Activated naive CD8-positive, alpha-beta T cell treated with anti-CD3 and anti-CD28 coated beads, Interleukin-2, amount 10 ng/mL, durations not matched to agents 7 days and 5 days (primary cell): Measurements from ENCODE around the gene IER2. TPM values are rescaled to one million over a fixed set of nuclear protein-coding genes. Genes with fewer than 3 reads are reported as not detected.
"Not testable (repeated sequence)": the region's sequence is repeated elsewhere in the genome, so short reads cannot be mapped to it uniquely, and the experiment has no call there.

Experiments used
- ATAC-seq: fragments of 150-1000 bp; cut with Tn5 transposase; one replicate; pipeline ENCODE4 v1.10.0; 2021; ENCODE audit warnings: low read depth, moderate library complexity
- POLR2A ChIA-PET: fragments of 350-600 bp; sonication (Branson Sonifier 250); formaldehyde crosslinking; loops from one replicate; lab custom pipeline; 2021; ENCODE audit warnings: antibody characterized with exemption; lab: Charles Lee
- DNase-seq: peaks from one replicate; pipeline ENCODE4 v3.0.0; 2021
- H3K27ac Mint-ChIP-seq: one replicate; pipeline ENCODE4 v1.8.0; 2022; ENCODE audit warnings: mild to moderate bottlenecking, mixed read lengths
- H3K27me3 Mint-ChIP-seq: one replicate; pipeline ENCODE4 v1.8.0; 2022; ENCODE audit warnings: mild to moderate bottlenecking, moderate library complexity, mixed read lengths
- H3K36me3 Mint-ChIP-seq: one replicate; pipeline ENCODE4 v1.8.0; 2021; ENCODE audit warnings: mild to moderate bottlenecking, mixed read lengths
- H3K4me1 Mint-ChIP-seq: one replicate; pipeline ENCODE4 v1.8.0; 2021; ENCODE audit warnings: mixed read lengths
- H3K4me3 Mint-ChIP-seq: one replicate; pipeline ENCODE4 v1.8.0; 2022; ENCODE audit warnings: mild to moderate bottlenecking, moderate library complexity, mixed read lengths
- H3K9me3 Mint-ChIP-seq: one replicate; pipeline ENCODE4 v1.8.0; 2021; ENCODE audit warnings: mixed read lengths
- total RNA-seq, 2 experiments: library from RNA; stranded (reverse); gene quantifications; one replicate each; pipeline ENCODE4 v1.2.3, GENCODE V29; 2021

Gene IER2
- total RNA-seq, 2 experiments from 2014 or later: 167 to 178 TPM

DNA sequence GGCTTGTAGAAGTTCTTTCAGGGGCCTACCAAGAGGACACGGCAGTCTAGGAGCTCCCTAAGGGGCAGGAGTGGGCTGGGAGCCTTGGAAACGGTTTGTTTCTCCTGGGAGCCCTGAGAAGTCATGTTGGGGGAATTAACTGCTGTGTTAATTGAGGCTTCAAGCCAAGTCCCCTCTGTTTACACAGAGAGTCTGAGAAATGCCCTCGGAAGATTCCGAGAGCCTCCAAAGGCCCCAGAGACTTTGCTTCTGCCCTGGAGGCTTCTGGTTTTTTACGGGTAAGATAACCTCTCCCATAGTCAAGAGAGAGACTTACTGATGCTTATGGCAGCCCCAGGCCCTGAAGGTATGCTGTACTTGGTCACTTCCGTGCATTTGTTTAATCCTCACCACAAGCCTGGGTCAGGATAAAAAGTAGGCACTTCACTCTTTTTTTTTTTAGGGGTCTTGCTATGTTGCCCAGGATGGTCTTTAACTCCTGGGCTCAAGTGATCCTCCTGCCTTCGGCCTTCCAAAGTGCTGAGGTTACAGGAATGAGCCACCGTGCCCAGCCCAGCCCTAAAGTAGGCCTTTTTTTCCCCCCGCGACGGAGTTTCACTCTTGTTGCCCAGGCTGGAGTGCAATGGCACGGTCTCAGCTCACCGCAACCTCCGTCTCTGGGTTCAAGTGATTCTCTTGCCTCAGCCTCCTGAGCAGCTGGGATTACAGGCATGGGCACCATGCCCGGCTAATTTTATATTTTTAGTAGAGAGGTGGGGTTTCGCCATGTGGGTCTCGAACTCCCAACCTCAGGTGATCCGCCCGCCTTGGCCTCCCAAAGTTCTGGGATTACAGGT lies 15.2 kb downstream of the IER2 start:
- Mint-ChIP-seq H3K27me3 (no peaks in the 10 kb centered on the region), H3K4me1 (peaks cover 59% of the 10 kb centered on the region), H3K9me3 (no peaks in the 10 kb centered on the region), H3K27ac (peak overlapping the region; percentile 96), H3K36me3 (peaks cover 7% of the 10 kb centered on the region), H3K4me3 (peak overlapping the region; percentile 92)
- DNase-seq: no peak
- no peak for ATAC-seq
- POLR2A ChIA-PET: interaction anchor here (2.3 to 13.0 kb wide), 6 partner anchors 8 to 60 kb away, joined by 10 to 267 read pairs (median 16); partner anchors contain the start of genes IER2 and STX10

DNA sequence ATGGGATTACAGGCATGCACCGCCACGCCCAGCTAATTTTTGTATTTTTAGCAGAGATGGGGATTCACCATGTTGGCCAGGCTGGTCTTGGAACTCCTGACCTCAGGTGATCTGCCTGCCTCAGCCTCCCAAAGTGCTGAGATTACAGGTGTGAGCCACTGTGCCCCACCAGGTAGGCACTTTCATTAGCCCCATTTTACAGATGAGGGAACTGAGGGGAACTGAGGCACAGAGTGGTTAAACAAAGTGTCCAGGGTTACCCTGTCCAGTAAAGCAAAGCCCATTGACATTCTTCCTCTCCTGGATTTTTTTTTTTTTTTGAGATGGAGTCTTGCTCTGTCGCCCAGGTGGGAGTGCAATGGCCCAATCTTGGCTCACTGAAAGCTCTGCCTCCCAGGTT lies 15.9 kb downstream of the IER2 start:
- ATAC-seq, DNase-seq, H3K27me3 Mint-ChIP-seq, H3K36me3 Mint-ChIP-seq, H3K9me3 Mint-ChIP-seq: not testable (repeated sequence)
- H3K27ac Mint-ChIP-seq: peak overlapping the region; percentile 70
- H3K4me1 Mint-ChIP-seq: peaks cover 59% of the 10 kb centered on the region
- peak overlapping the region; percentile 37 for H3K4me3 Mint-ChIP-seq
- POLR2A ChIA-PET: interaction anchor here (0.6 to 13.0 kb wide), 5 partner anchors 10 to 732 kb away, joined by 3 to 267 read pairs (median 16); partner anchors contain the start of genes IER2 and STX10

DNA sequence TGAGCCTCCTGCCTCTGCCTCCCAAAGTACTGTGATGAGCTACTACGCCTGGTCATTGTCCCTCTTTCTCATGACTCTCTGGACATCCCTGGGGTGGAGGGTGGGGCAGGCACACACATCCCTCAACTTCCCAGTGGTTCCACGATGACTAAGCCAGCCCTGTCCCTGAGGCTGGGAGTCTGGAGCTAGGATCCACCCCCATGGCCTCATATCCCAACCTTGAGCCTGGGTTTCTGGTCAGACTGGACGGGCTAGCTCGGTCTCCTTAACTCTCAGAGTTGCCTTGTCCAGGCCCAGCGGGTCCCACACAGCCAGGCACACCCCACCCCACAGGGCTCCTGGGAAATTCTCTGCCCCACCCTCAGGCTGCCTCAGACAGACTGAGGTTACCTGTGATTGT lies 19.6 kb downstream of the IER2 start:
- Mint-ChIP-seq H3K27me3 (no peaks in the 10 kb centered on the region), H3K4me1 (peaks cover 67% of the 10 kb centered on the region), H3K27ac (peak overlapping the region; percentile 99), H3K36me3 (peaks cover 9% of the 10 kb centered on the region), H3K4me3 (peak overlapping the region; percentile 54), H3K9me3 (no peaks in the 10 kb centered on the region)
- POLR2A ChIA-PET: interaction anchor here (1.1 to 13.0 kb wide), 5 partner anchors 12 to 65 kb away, joined by 3 to 267 read pairs (median 44); no protein-coding TSS in a partner anchor
- DNase-seq (no peak), ATAC-seq (no peak)

DNA sequence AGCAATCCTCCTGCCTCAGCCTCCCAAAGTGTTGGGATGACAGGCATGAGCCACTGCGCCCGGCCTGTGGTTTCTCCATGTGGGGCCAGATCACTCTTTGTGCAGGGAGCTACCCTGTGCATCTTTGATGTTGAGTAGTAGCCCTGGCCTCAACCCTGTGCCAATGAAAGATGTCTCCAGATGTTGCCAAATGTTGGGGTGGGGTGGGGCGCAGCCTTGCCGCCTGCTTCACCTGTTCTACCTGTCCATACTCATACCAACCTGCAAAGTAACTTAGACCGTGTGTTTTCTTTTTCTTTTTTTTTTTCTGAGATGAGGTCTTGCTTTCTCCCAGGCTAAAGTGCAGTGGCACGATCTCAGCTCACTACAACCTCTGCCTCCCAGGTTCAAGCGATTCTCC lies 20.9 kb downstream of the IER2 start:
- Mint-ChIP-seq H3K36me3 (peaks cover 9% of the 10 kb centered on the region), H3K27ac (peak overlapping the region; percentile 94), H3K9me3 (no peaks in the 10 kb centered on the region), H3K4me1 (peaks cover 57% of the 10 kb centered on the region), H3K4me3 (peak overlapping the region; percentile 49), H3K27me3 (no peaks in the 10 kb centered on the region)
- ATAC-seq: no peak
- no peak for DNase-seq
- POLR2A ChIA-PET: interaction anchor here (0.6 to 13.0 kb wide), 6 partner anchors 9 to 668 kb away, joined by 3 to 267 read pairs (median 3); no protein-coding TSS in a partner anchor

DNA sequence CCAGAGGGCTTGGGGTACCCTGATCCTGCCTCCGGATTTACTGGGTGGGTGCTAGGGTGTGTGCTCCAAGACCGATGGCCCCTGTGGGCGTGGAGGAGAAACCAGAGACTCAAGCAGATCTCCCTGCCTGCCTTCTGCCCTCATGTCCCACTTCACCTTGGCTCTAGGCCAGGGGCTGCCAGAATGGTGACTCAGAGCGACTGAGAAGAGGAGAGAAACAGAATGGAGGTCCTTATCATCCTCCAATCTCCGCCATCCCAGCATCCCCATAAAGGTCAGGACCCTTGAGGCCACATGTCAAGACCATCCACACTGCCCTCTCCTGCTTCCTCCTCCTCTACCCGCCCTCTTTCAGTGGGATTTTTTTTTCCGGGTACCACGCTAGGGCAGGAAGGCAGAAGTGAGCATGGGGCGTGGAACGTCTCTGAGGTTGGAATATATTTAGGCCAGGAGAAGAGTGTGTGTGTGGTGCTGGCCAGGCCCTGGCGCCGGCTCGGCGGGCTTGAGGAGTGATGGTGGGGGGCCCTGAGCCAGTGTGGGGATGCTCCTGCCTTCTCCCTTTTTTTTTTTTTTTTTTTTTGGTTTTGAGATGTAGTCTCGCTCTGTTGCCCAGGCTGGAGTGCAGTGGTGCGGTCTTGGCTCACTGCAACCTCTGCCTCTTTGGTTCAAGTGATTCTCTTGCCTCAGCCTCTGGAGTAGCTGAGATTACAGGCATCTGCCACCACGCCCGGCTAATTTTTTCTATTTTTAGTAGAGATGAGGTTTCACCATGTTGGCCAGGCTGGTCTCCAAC lies 22.3 kb downstream of the IER2 start:
- Mint-ChIP-seq H3K9me3 (no peaks in the 10 kb centered on the region), H3K4me1 (peaks cover 45% of the 10 kb centered on the region), H3K27ac (peak overlapping the region; percentile 94), H3K27me3 (no peaks in the 10 kb centered on the region), H3K36me3 (peaks cover 9% of the 10 kb centered on the region), H3K4me3 (peak overlapping the region; percentile 85)
- DNase-seq: peak; percentile 71
- POLR2A ChIA-PET: interaction anchor here (0.7 to 13.0 kb wide), 7 partner anchors 8 to 575 kb away, joined by 6 to 267 read pairs (median 10); a partner anchor contains a TSS
- ATAC-seq: peak; percentile 6

DNA sequence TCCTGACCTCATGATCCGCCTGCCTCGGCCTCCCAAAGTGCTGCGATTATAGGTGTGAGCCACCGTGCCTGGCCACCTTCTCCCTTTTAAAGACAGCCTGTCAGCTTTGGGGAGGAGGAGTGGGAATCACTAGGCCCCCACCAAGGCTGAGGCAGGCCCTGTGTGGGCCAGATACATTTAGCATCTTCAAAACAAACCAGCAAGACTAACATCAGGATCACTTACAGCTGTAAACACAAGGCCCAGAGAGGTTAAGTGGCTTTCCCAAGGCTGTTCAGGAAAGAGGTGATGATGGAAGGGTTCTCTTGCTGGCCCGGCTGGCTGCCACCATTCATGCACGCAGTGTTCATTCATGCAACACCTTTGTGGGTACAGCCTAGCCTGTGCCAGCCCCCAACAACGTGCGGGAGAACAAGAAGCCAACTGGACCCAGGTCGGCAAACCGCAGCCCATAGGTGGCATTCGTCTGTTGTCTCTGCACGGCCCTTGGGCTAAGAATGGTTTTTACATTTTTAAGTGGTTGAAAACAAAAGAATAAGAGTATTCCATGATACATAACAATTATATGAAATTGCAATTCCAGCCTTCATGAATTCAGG lies 23.0 kb downstream of the IER2 start:
- Mint-ChIP-seq H3K4me3 (peak overlapping the region; percentile 85), H3K36me3 (peaks cover 6% of the 10 kb centered on the region), H3K27ac (peak overlapping the region; percentile 94), H3K4me1 (peaks cover 42% of the 10 kb centered on the region), H3K9me3 (no peaks in the 10 kb centered on the region), H3K27me3 (no peaks in the 10 kb centered on the region)
- ATAC-seq (no peak), DNase-seq (no peak)
- POLR2A ChIA-PET: interaction anchor here (0.5 to 13.0 kb wide), 11 partner anchors 9 to 814 kb away, joined by 3 to 267 read pairs (median 6); a partner anchor contains a TSS

DNA sequence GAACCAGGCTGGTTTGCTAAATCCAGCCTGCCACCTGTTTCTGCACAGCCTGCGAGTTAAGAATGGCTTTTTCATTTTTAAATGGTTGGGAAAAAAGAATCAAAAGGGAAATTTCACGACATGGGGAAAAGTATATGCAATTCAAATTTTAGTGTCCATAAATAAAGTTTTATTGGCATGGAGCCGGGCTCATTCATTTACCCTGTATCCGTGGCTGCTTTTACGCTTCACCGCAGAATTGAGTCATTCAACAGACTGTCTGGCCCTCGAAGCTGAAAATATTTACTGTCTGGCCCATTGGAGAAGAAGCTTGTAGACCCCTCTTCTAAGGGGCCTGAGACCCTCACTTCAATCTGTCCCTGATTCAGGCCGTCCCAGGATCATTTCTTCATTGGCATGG lies 26.1 kb downstream of the IER2 start:
- Mint-ChIP-seq H3K36me3 (peaks cover 2% of the 10 kb centered on the region), H3K9me3 (no peaks in the 10 kb centered on the region), H3K4me1 (peaks cover 26% of the 10 kb centered on the region), H3K27ac (no peak overlapping the region), H3K27me3 (no peaks in the 10 kb centered on the region), H3K4me3 (no peak overlapping the region)
- no peak for ATAC-seq
- DNase-seq: no peak
- POLR2A ChIA-PET: interaction anchor here (1.0 to 1.5 kb wide), 3 partner anchors 10 to 23 kb away, joined by 3 to 9 read pairs (median 4); no protein-coding TSS in a partner anchor

DNA sequence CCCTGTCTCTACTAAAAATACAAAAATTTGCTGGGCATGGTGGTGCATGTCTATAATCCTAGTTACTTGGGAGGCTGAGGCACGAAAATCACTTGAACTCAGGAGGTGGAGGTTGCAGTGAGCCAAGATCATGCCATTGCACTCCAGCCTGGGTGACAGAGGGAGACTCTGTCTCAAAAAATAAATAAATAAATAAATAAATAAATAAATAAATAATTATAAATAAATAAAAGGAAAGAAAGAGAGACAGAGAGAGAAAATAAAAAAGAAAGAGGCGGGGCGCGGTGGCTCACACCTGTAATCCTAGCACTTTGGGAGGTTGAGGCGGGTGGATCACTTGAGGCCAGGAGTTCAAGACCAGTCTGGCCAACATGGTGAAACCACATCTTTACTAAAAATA lies 27.4 kb downstream of the IER2 start:
- ATAC-seq, H3K9me3 Mint-ChIP-seq, H3K27me3 Mint-ChIP-seq, H3K4me3 Mint-ChIP-seq, DNase-seq, H3K27ac Mint-ChIP-seq, H3K36me3 Mint-ChIP-seq: not testable (repeated sequence)
- POLR2A ChIA-PET: interaction anchor here (1.2 to 1.5 kb wide), 2 partner anchors 8 to 22 kb away, joined by 3 to 4 read pairs; no protein-coding TSS in a partner anchor
- H3K4me1 Mint-ChIP-seq: peaks cover 22% of the 10 kb centered on the region

DNA sequence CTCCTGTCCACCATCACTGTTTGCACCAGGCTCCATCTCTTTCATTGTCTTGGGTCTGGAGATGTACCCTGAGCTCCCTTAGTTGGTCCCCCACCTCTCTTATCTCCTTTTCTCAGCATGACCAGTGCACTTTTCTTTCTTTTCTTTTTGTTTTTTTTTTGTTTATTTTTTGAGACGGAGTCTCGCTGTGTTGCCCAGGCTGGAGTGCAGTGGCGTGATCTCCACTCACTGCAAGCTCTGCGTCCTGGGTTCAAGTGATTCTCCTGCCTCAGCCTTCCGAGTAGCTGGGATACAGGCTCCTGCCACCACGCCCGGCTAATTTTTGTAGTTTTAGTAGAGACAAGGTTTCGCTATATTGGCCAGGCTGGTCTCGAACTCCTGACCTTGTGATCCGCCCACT lies 28.1 kb downstream of the IER2 start:
- POLR2A ChIA-PET: interaction anchor here (1.5 kb wide), 1 partner anchor 23 kb away, joined by 4 read pairs; no protein-coding TSS in a partner anchor
- not testable (repeated sequence) for H3K27me3 Mint-ChIP-seq, H3K9me3 Mint-ChIP-seq, ATAC-seq, H3K4me3 Mint-ChIP-seq, DNase-seq, H3K36me3 Mint-ChIP-seq, H3K27ac Mint-ChIP-seq
- peaks cover 16% of the 10 kb centered on the region for H3K4me1 Mint-ChIP-seq

DNA sequence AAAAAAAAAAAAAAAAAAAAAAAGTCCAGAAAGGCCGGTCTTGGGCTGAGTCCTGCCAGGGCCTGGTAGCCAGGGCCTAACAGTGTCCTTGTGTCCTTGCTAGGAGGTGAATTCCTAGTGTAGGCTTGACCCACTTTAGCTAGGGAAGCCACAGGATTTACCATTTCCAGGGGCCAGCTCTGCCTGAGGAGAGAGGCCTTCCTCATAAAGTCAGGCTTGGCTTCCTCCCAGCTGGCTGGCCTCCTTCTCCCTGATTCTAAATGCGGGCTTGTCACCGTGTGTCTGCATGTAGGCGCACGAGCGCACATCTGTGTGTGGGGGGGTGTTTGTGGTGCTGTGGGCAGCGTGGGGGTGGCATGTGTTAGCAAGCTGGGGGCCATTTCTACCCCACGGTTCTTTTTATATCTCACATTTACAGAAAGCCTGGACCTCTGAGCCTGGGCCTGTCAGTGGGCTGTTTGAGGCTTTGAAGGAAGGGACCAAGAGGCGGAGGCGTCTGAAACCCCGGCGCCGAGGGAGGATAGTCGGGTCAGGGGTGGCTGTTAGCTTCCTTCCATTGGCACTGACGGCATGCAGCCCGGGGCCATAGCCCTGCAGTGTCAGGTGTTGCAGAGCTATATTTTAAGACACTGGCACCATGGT lies 31.7 kb downstream of the IER2 start:
- ATAC-seq (peak; percentile 44), DNase-seq (no peak)
- H3K9me3 Mint-ChIP-seq: no peaks in the 10 kb centered on the region
- no peaks in the 10 kb centered on the region for H3K36me3 Mint-ChIP-seq
- no peak overlapping the region for H3K4me3 Mint-ChIP-seq
- peak overlapping the region; percentile 82 for H3K27ac Mint-ChIP-seq
- POLR2A ChIA-PET: interaction anchor here (0.7 to 4.2 kb wide), 9 partner anchors 9 to 236 kb away, joined by 3 to 44 read pairs (median 10); partner anchors contain the start of gene RAD23A
- H3K27me3 Mint-ChIP-seq: no peaks in the 10 kb centered on the region
- H3K4me1 Mint-ChIP-seq: peaks cover 19% of the 10 kb centered on the region

DNA sequence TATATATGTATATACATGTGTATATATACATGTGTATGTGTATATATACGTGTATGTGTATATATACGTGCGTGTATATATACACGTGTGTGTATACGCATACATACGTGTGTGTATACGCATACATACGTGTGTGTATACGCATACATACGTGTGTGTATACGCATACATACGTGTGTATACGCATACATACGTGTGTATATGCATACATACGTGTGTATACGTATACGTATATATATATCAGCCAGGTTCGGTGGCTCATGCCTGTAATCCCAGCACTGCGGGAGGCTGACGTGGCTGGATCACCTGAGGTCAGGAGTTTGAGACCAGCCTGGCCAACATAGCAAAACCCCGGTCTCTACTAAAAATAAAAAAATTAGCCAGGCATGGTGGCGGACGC lies 34.7 kb downstream of the IER2 start:
- POLR2A ChIA-PET, H3K4me3 Mint-ChIP-seq, ATAC-seq, H3K27ac Mint-ChIP-seq, H3K36me3 Mint-ChIP-seq, H3K27me3 Mint-ChIP-seq, DNase-seq, H3K9me3 Mint-ChIP-seq: not testable (repeated sequence)
- H3K4me1 Mint-ChIP-seq: peaks cover 25% of the 10 kb centered on the region
